ENCODE data around the gene SIPA1L3.

DNA sequence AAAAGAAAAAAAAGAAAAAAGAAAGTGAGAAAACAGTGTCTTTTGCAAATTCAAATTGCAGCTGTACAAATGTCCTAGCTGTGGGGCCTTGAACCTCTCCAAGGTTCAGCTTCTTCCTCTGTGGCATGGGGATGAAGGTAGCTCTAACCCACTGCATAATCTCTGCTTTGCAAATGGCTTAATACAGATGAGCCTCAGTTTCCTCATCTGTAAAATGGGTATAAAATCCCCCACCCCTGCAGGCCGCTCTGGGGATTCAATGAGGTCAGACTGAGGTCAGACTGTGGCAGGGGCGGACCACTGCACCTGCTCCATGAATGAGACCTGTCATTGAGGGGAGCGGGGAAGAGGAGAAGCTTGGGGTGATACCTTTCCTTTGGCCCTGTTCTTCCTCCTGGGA is 311.2 kb downstream of the SIPA1L3 start:
- TF ChIP-seq, protein P1, sequence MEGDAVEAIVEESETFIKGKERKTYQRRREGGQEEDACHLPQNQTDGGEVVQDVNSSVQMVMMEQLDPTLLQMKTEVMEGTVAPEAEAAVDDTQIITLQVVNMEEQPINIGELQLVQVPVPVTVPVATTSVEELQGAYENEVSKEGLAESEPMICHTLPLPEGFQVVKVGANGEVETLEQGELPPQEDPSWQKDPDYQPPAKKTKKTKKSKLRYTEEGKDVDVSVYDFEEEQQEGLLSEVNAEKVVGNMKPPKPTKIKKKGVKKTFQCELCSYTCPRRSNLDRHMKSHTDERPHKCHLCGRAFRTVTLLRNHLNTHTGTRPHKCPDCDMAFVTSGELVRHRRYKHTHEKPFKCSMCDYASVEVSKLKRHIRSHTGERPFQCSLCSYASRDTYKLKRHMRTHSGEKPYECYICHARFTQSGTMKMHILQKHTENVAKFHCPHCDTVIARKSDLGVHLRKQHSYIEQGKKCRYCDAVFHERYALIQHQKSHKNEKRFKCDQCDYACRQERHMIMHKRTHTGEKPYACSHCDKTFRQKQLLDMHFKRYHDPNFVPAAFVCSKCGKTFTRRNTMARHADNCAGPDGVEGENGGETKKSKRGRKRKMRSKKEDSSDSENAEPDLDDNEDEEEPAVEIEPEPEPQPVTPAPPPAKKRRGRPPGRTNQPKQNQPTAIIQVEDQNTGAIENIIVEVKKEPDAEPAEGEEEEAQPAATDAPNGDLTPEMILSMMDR (IDR thresholded peaks at IDR 0.05; ENCODE audit: insufficient read depth, low read length, poor library complexity, severe bottlenecking) = no peak
- no peak for TF ChIP-seq EZH2phosphoT487 (conservative IDR thresholded peaks at IDR 0.05; ENCODE audit: low read length)

All from SU-DHL-6 (cell line).